Ishikawa (cell line): ENCODE data around the gene ADAMTS20.

Experiments used
- CEBPB ChIP-seq: IDR thresholded peaks from 2 replicates; pipeline ENCODE4 v1.6.1; 2012
- CREB1 ChIP-seq: IDR thresholded peaks from 2 replicates; pipeline ENCODE4 v1.6.1; 2012; ENCODE audit warnings: low read depth
- EGR1 ChIP-seq: IDR thresholded peaks from 2 replicates; pipeline ENCODE4 v1.6.1; 2012
- EP300 ChIP-seq: IDR thresholded peaks from 2 replicates; pipeline ENCODE4 v1.6.1; 2012; ENCODE audit warnings: borderline replicate concordance
- FOXM1 ChIP-seq: IDR thresholded peaks from 2 replicates; pipeline ENCODE4 v1.6.1; 2012; ENCODE audit warnings: low read depth, borderline replicate concordance
- NFIC ChIP-seq: IDR thresholded peaks from 2 replicates; pipeline ENCODE4 v1.6.1; 2012
- RAD21 ChIP-seq: IDR thresholded peaks from 2 replicates; pipeline ENCODE4 v1.6.1; 2012; ENCODE audit warnings: low read depth
- TAF1 ChIP-seq: IDR thresholded peaks from 2 replicates; pipeline ENCODE4 v1.6.1; 2012; ENCODE audit warnings: low read depth, mild to moderate bottlenecking
- TCF12 ChIP-seq: IDR thresholded peaks from 2 replicates; pipeline ENCODE4 v1.6.1; 2012; ENCODE audit warnings: low read depth
- TEAD4 ChIP-seq: IDR thresholded peaks from 2 replicates; pipeline ENCODE4 v1.6.1; 2012
- YY1 ChIP-seq: IDR thresholded peaks from 2 replicates; pipeline ENCODE4 v1.6.1; 2012; ENCODE audit warnings: low read depth
- ZBTB7A ChIP-seq: IDR thresholded peaks from 2 replicates; pipeline ENCODE4 v1.6.1; 2012; ENCODE audit warnings: low read depth
- TF ChIP-seq, protein P1 (sequence below): IDR thresholded peaks from 2 replicates; pipeline ENCODE4 v1.6.1; 2012
- TF ChIP-seq, protein P2 (sequence below): IDR thresholded peaks from 2 replicates; pipeline ENCODE4 v1.6.1; 2012; ENCODE audit warnings: low read depth, mild to moderate bottlenecking
- TF ChIP-seq, protein P3 (sequence below): IDR thresholded peaks from 2 replicates; pipeline ENCODE4 v1.6.1; 2012

ADAMTS20 gene

DNA sequence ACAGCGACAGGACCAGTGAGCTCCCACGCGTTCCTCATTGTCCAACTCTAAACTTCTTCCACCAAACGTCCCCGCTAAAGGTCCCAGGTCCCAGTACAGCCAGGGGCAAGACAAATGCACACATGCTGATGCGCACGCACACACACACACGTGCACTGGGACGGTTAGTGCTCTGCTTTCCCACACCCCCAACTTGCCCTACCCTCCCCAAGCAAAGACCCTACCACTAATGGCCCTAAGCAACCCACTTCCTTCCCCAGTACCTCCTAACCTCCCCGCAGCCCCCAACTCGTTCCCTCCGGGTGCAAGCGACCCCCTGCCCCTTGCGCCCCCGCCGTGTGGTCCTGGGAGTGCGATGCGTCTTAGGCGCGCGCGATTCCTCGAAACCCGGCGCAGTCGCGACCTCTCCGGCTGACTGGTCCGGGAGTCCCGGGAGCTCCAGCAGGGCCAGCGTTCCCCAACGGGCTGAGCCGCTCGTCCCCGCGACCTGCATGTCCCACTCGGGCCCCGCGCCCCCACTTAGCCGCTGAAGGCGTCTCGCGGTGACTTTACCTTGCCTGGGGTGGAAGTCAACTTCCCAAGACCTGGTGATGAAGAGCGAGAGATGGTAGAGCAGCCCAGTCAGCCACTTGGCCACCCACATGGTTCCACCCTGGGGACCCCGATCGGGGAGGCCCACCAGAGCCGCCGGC, 578 bp downstream of the ADAMTS20 start:
- TF ChIP-seq TAF1, result no peak

DNA sequence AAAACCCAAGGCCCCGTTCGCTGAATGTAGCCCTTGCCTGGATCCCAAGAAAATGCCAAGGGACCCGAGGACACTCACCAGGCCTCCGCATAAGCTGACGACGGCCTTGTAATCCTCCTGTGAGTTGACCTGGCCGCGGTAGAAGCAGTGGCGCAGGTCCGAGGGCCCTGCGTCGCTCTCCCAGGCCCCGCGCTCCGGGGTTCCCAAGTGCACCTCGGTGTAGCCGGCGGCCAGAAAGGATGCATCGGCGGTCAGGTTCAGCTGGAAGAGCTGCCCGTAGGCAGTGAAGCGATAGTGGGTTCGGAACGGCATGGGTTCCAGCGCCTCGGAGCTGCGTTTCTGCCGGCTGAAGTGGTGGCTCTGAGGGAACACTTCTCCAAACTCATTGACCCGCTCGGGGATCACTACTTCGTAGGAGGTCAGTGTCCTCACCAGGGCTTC, 1.2 kb downstream of the ADAMTS20 start:
- TF ChIP-seq, protein P1, sequence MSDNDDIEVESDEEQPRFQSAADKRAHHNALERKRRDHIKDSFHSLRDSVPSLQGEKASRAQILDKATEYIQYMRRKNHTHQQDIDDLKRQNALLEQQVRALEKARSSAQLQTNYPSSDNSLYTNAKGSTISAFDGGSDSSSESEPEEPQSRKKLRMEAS, result no peak
- TF ChIP-seq, protein P2, sequence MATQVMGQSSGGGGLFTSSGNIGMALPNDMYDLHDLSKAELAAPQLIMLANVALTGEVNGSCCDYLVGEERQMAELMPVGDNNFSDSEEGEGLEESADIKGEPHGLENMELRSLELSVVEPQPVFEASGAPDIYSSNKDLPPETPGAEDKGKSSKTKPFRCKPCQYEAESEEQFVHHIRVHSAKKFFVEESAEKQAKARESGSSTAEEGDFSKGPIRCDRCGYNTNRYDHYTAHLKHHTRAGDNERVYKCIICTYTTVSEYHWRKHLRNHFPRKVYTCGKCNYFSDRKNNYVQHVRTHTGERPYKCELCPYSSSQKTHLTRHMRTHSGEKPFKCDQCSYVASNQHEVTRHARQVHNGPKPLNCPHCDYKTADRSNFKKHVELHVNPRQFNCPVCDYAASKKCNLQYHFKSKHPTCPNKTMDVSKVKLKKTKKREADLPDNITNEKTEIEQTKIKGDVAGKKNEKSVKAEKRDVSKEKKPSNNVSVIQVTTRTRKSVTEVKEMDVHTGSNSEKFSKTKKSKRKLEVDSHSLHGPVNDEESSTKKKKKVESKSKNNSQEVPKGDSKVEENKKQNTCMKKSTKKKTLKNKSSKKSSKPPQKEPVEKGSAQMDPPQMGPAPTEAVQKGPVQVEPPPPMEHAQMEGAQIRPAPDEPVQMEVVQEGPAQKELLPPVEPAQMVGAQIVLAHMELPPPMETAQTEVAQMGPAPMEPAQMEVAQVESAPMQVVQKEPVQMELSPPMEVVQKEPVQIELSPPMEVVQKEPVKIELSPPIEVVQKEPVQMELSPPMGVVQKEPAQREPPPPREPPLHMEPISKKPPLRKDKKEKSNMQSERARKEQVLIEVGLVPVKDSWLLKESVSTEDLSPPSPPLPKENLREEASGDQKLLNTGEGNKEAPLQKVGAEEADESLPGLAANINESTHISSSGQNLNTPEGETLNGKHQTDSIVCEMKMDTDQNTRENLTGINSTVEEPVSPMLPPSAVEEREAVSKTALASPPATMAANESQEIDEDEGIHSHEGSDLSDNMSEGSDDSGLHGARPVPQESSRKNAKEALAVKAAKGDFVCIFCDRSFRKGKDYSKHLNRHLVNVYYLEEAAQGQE, result no peak
- TF ChIP-seq EP300 (no peak), EGR1 (no peak), RAD21 (no peak)

DNA sequence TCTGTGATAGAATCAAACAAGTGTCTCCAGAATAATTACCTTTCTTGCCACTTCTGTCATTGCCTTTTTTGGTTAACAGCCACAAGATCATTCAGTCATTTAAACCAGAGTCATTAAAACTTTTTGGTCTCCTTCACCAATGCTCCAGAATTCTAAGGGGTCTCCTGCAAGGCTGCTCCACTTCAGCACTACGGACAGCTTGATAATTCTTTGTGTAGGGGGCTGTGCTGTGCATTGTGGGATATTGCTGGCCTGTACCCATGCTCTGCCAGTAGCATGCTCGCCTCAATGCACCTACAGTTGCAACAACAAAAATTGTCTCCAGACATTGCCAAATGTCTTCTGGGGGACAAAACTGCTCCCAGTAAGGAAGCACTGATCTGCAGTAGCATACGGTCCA, 7.3 kb downstream of the ADAMTS20 start:
- TF ChIP-seq EGR1, result no peak
- TF ChIP-seq ZBTB7A, result no peak
- TF ChIP-seq TEAD4, result no peak
- TF ChIP-seq, protein P2, result peak; percentile 70
- TF ChIP-seq TAF1, result no peak
- no peak for TF ChIP-seq FOXM1
- TF ChIP-seq, protein P3, sequence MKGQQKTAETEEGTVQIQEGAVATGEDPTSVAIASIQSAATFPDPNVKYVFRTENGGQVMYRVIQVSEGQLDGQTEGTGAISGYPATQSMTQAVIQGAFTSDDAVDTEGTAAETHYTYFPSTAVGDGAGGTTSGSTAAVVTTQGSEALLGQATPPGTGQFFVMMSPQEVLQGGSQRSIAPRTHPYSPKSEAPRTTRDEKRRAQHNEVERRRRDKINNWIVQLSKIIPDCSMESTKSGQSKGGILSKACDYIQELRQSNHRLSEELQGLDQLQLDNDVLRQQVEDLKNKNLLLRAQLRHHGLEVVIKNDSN, result no peak

DNA sequence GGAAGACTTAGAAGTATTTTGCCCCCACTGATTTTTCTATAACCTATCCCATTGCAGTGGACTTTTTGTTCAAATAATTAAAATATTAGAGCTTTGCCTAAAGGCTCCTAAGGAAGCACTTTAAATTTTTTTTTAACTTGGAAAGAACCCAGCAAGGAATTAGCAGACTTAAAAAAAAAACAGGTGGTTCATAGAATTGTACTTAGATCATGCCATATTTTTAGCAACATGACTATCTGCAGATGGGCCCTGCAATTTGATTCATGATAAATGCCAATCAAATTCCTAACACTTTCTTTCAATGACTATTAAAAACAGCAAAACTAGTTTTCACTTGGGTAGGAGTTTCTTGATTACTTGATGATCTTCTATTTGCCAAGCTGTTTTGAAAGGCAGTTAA, 11.5 kb downstream of the ADAMTS20 start:
- TF ChIP-seq, protein P3, result no peak
- TF ChIP-seq CEBPB, result no peak
- TF ChIP-seq, protein P2, result no peak
- no peak for TF ChIP-seq RAD21
- no peak for TF ChIP-seq YY1
- no peak for TF ChIP-seq ZBTB7A

DNA sequence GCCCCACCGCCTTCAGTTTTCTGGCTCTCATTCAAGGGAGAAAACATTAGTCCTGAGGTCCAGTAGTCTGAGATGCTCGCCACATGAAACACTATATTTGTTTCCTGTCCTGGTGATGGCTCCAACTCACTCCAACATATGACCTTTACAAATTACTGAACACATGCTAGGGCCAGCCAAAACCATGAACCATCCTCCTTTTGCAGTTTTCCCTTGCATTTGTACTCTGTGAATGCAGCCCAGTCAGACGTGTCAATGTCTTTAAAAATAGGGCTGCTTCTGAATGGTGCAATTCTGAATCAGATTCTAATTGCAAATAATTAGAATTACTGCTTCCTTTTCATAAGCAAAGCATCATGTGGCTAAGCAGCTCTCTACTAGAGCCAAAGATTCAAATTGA, 36.0 kb downstream of the ADAMTS20 start:
- TF ChIP-seq ZBTB7A, result no peak
- TF ChIP-seq CEBPB, result no peak
- no peak for TF ChIP-seq TEAD4
- TF ChIP-seq RAD21, result no peak
- no peak for TF ChIP-seq NFIC
- TF ChIP-seq TAF1, result no peak
- TF ChIP-seq EGR1, result no peak
- no peak for TF ChIP-seq TCF12
- TF ChIP-seq FOXM1, result no peak
- TF ChIP-seq, protein P2, result no peak
- no peak for TF ChIP-seq YY1
- no peak for TF ChIP-seq EP300
- TF ChIP-seq CREB1, result no peak
- TF ChIP-seq, protein P1, result no peak
- TF ChIP-seq, protein P3, result no peak
